Adipocyte (in vitro differentiated cells): Measurements from ENCODE around the gene SEMA3B.

Experiments used
- DNase-seq: peaks from one replicate; pipeline ENCODE4 v3.0.0-alpha.2; 2015; ENCODE audit warnings: low read depth
- H3K27me3 ChIP-seq: replicated peaks from 2 replicates; pipeline ENCODE4 v1.7.0; 2013; ENCODE audit warnings: mild to moderate bottlenecking, low read length, moderate library complexity; ENCODE audit not compliant: control insufficient read depth, insufficient read depth
- H3K36me3 ChIP-seq: 2 replicates; pipeline ENCODE4 v1.7.0; 2013; ENCODE audit warnings: low read length, mild to moderate bottlenecking, moderate library complexity; ENCODE audit not compliant: control insufficient read depth, insufficient read depth, severe bottlenecking
- H3K4me1 ChIP-seq: 2 replicates; pipeline ENCODE4 v1.7.0; 2013; ENCODE audit warnings: mild to moderate bottlenecking, low read length, moderate library complexity; ENCODE audit not compliant: control insufficient read depth, insufficient read depth
- H3K4me3 ChIP-seq: 2 replicates; pipeline ENCODE4 v1.7.0; 2013; ENCODE audit warnings: mild to moderate bottlenecking, low read length, moderate library complexity
- H3K9ac ChIP-seq: 2 replicates; pipeline ENCODE4 v1.7.0; 2013; ENCODE audit warnings: mild to moderate bottlenecking, low read length, moderate library complexity
- H3K9me3 ChIP-seq: 2 replicates; pipeline ENCODE4 v1.7.0; 2013; ENCODE audit warnings: mild to moderate bottlenecking, low read length, moderate library complexity; ENCODE audit not compliant: control insufficient read depth

Gene SEMA3B

GRCh38 chr3:50287262-50287661, 18.3 kb downstream of the SEMA3B start:
- Histone ChIP-seq H3K4me1 (peaks cover 7% of the 10 kb centered on the region), H3K9me3 (no peaks in the 10 kb centered on the region), H3K9ac (no peak overlapping the region), H3K27me3 (no peaks in the 10 kb centered on the region), H3K36me3 (peaks cover 43% of the 10 kb centered on the region), H3K4me3 (no peak overlapping the region)
- no peak for DNase-seq

- H3K9ac ChIP-seq, result no peak overlapping the region
- peaks cover 43% of the 10 kb centered on the region for H3K36me3 ChIP-seq
- H3K4me1 ChIP-seq, result peaks cover 17% of the 10 kb centered on the region
- H3K27me3 ChIP-seq, result no peaks in the 10 kb centered on the region
- H3K9me3 ChIP-seq, result no peaks in the 10 kb centered on the region
- DNase-seq, result no peak
- H3K4me3 ChIP-seq, result no peak overlapping the region
Measured at GRCh38 chr3:50288387-50289007, 19.6 kb downstream of the SEMA3B start.

GRCh38 chr3:50289130-50289529, 20.2 kb downstream of the SEMA3B start:
- Histone ChIP-seq H3K36me3 (peaks cover 43% of the 10 kb centered on the region), H3K4me1 (peaks cover 18% of the 10 kb centered on the region), H3K27me3 (no peaks in the 10 kb centered on the region), H3K9me3 (no peaks in the 10 kb centered on the region), H3K9ac (no peak overlapping the region), H3K4me3 (no peak overlapping the region)
- DNase-seq, result no peak

- Histone ChIP-seq H3K4me3 (no peak overlapping the region), H3K9ac (no peak overlapping the region), H3K9me3 (no peaks in the 10 kb centered on the region), H3K36me3 (peaks cover 43% of the 10 kb centered on the region), H3K4me1 (peaks cover 18% of the 10 kb centered on the region), H3K27me3 (no peaks in the 10 kb centered on the region)
- no peak for DNase-seq
Measured at GRCh38 chr3:50290161-50290641, 21.3 kb downstream of the SEMA3B start.

- Histone ChIP-seq H3K27me3 (no peaks in the 10 kb centered on the region), H3K36me3 (peaks cover 34% of the 10 kb centered on the region), H3K4me3 (peak within 1 kb of the TSS; percentile 95), H3K9me3 (no peaks in the 10 kb centered on the region), H3K4me1 (peaks cover 18% of the 10 kb centered on the region), H3K9ac (peak within 1 kb of the TSS; percentile 92)
- DNase-seq, result peak; percentile 99
Measured at GRCh38 chr3:50292159-50293078, 23.5 kb downstream of the SEMA3B start, which contains the start of gene IFRD2. Gene IFRD2 (minus strand): TSS chr3:50292429. CDS start chr3:50292274, 155 bp downstream.

GRCh38 chr3:50293079-50293801, 24.3 kb downstream of the SEMA3B start:
- Histone ChIP-seq H3K4me3 (peak overlapping the region; percentile 73), H3K27me3 (no peaks in the 10 kb centered on the region), H3K36me3 (peaks cover 26% of the 10 kb centered on the region), H3K9ac (peak overlapping the region; percentile 92), H3K4me1 (peaks cover 23% of the 10 kb centered on the region), H3K9me3 (no peaks in the 10 kb centered on the region)
- DNase-seq, result no peak

GRCh38 chr3:50294089-50294488, 25.1 kb downstream of the SEMA3B start:
- no peaks in the 10 kb centered on the region for H3K27me3 ChIP-seq
- peaks cover 17% of the 10 kb centered on the region for H3K36me3 ChIP-seq
- no peak overlapping the region for H3K4me3 ChIP-seq
- H3K4me1 ChIP-seq, result peaks cover 29% of the 10 kb centered on the region
- H3K9me3 ChIP-seq, result no peaks in the 10 kb centered on the region
- no peak for DNase-seq
- no peak overlapping the region for H3K9ac ChIP-seq

- H3K9ac ChIP-seq, result no peak overlapping the region
- H3K36me3 ChIP-seq, result peaks cover 11% of the 10 kb centered on the region
- H3K9me3 ChIP-seq, result no peaks in the 10 kb centered on the region
- peaks cover 31% of the 10 kb centered on the region for H3K4me1 ChIP-seq
- DNase-seq, result no peak
- no peaks in the 10 kb centered on the region for H3K27me3 ChIP-seq
- H3K4me3 ChIP-seq, result no peak overlapping the region
Measured at GRCh38 chr3:50294492-50295403, 25.8 kb downstream of the SEMA3B start.

GRCh38 chr3:50295553-50296431, 26.8 kb downstream of the SEMA3B start:
- Histone ChIP-seq H3K9me3 (no peaks in the 10 kb centered on the region), H3K9ac (no peak overlapping the region), H3K4me1 (peaks cover 40% of the 10 kb centered on the region), H3K4me3 (no peak overlapping the region), H3K27me3 (no peaks in the 10 kb centered on the region), H3K36me3 (peaks cover under 1% of the 10 kb centered on the region)
- no peak for DNase-seq
